ENCODE data around the gene KRTAP10-5.

The KRTAP10-5 gene

GRCh38 chr21:44529503-44530125 is 50.8 kb downstream of the KRTAP10-5 start:
- no peak for DNase-seq (ENCODE audit: low spot score)

Measured in germinal center (tissue), 1 donor.